GM21529 (cell line): ENCODE measurements around the gene SPTA1.

Source experiments
- ATAC-seq: cut with Tn5 transposase; IDR thresholded peaks from one replicate; pipeline ENCODE4 v1.9.1; 2021; ENCODE audit not compliant: unreplicated experiment

Gene SPTA1

GRCh38 chr1:158687037-158687436 is 522 bp upstream of the SPTA1 start:
- no peak for ATAC-seq

GRCh38 chr1:158685085-158685484 is 1.4 kb downstream of the SPTA1 start:
- ATAC-seq = no peak

GRCh38 chr1:158681606-158682005 is 4.9 kb downstream of the SPTA1 start:
- ATAC-seq = no peak

DNA sequence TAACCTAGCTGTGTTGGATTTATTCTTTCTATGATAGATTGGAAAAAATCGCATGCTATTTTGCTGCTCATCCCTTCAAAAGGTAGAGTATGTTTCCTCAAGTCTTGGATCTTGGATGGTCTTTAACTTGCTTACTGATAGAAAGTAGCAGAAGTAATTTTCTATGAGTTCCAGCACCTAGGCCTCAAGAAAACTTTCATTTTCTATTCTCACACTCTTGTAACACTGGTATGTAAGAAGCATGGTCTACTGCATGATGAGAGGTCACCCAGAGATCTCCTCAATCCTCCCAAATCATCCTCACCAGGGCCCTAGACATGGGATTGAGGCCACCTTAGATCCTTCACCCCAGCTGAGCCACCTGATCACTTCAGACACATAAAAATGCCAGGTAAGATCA is 7.2 kb downstream of the SPTA1 start:
- ATAC-seq = no peak

DNA sequence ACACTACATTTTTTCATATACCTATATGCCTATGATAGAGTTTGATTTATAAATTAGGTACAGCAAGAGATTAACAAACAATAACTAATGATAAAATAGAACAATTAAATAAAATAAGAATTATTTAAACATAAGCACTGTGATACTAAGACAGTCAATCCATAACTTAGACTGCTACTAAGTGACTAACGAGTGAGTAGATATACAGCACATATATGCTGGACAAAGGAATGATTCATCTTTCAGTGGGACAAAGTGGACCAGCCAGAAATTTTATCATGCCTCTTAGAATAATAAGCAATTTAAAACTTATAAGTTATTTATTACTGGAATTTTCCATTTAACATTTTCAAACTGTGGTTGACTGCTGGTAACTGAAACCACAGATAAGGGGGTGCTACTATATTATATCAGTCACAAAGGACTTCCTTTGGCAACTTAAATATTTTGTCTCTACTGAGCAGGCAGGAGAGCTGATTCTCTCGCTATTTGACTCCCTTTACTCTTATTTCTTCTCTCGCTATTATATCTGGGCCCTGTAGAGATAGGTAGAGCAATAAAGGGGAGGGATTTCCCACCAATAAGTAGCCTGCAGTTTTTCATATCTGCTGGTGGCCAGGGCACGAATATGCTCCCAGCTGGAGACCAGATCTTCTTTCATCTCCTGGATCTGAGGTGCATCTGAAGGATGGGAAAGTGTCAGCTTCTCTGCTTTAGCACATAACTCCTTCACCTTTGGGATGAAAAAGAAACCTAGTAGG is 10.8 kb downstream of the SPTA1 start:
- ATAC-seq = no peak

GRCh38 chr1:158674302-158674701 is 12.2 kb downstream of the SPTA1 start:
- ATAC-seq = no peak

DNA sequence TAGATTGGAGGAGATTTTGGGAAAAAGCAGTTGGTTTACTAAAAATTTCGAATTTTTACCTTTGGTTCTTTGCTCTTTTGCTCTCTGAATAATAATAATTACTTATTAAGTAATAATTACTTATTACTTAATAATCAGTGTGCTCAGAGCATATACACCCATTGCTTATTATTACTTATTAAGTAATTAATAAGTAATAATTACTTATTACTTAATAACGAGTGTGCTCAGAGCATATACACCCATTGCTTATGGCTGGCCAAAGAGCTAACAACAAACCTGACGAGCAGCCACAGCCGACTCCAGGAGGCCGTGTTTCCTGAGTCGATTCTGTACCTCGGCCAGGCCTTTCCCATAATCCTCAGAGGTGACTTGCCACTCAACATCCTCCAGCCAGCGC is 20.5 kb downstream of the SPTA1 start:
- ATAC-seq = no peak

GRCh38 chr1:158654571-158654970 is 31.9 kb downstream of the SPTA1 start:
- no peak for ATAC-seq

GRCh38 chr1:158654086-158654485 is 32.4 kb downstream of the SPTA1 start:
- no peak for ATAC-seq

GRCh38 chr1:158652721-158653334 is 33.7 kb downstream of the SPTA1 start:
- ATAC-seq = no peak

- no peak for ATAC-seq
Measured at GRCh38 chr1:158649052-158649451, 37.5 kb downstream of the SPTA1 start.

GRCh38 chr1:158646465-158646864 is 40.0 kb downstream of the SPTA1 start:
- ATAC-seq = no peak

GRCh38 chr1:158644449-158644848 is 42.1 kb downstream of the SPTA1 start:
- no peak for ATAC-seq

GRCh38 chr1:158638904-158639303 is 47.6 kb downstream of the SPTA1 start:
- ATAC-seq = no peak

DNA sequence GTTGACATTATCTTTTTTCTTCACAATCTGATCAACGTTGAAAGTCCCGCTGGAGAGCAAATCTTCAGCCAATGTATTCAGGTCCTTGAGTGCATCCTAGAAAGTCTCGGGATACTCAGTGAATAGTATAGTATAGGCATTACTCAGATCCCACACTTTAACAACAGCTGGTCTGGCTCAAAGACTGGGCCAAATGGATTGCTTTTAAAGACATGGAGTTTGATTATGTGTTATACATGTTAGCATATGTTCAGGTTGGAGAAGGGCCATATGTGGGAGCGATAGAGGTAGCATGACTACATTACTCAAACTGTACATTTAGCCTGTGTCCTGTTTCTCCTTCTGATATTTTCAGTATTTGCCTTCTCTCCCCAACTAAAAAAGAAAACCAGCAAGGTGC is 48.4 kb downstream of the SPTA1 start:
- no peak for ATAC-seq

- ATAC-seq = no peak
Measured at GRCh38 chr1:158613764-158614163, 72.8 kb downstream of the SPTA1 start.

DNA sequence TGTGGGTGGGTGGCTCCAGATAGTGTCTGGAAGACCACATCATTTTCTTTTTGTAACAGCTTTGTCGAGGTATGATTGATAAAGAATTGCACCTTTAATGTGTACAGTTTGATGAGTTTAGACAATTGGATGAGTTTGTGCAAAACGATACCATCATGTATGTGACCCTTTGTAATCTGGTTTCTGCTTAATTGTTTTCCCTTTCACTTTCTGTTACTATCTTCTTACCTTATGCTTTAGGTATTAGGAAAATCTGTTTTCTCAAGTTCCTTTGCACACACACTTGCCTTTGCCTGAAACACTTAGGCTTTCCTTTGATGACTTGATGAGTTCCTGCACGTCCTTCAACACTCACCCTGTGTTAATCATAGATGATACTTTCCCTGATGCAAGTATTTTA is 74.6 kb downstream of the SPTA1 start:
- no peak for ATAC-seq

DNA sequence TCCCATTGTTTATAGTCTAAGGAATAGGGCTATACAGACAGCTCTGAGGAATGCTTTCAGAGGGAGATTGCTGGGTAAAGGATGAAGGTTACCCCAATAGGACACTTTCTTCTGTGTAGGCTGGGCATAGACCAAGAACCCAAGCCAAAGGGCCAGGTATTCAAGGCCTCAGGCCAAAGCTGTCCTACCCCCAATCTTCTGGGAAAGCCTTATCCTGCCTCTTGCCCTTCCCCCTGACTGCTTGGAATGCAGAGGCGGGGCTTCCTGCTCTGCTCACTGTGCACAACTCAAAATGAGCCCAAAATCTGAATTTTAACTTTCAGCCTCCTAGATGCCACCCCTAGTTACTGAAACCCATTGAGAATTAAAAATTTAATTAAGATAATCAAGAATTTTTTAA is 79.2 kb downstream of the SPTA1 start:
- ATAC-seq = no peak

DNA sequence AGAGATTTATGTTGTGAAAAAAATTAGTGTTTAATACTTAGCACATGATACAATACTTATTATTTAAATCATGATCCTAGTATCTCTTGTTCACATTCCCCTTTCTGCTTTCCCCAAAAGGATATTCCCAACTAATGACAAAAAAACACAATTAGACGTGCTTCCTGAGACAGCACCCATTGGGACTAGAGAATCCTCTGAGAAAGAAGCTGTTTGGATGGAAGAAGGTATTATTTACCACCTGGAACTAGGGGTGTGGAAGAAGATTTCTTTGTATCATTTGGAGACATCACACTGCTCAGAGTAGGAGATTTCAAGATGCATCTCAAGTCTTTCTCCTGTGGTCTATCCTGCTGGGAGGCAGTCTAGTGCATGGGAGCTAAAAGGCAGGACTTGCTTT is 81.5 kb downstream of the SPTA1 start, which contains the start of gene OR10Z1:
Gene OR10Z1 (plus strand): TSS at position 301 of the 400 bp plus-strand sequence. CDS start 1,171 bp downstream, outside the sequence.
- ATAC-seq = no peak

DNA sequence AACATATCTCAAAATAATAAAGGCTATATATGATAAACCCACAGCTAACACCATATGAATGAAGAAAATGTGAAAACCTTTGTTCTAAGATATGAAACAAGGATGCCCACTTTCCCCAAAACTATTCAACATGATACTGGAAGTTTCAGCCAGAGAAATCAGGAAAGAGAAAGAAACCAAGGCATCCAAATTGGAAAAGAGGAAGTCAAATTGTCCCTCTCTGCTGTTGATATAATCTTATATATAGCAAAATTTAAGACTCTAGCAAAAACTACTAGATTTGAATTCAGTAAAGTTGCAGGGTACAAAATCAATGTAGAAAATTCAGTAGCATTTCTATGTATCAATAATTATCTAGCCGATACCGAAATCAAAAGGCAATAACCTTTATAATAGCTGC is 85.8 kb downstream of the SPTA1 start:
- no peak for ATAC-seq

DNA sequence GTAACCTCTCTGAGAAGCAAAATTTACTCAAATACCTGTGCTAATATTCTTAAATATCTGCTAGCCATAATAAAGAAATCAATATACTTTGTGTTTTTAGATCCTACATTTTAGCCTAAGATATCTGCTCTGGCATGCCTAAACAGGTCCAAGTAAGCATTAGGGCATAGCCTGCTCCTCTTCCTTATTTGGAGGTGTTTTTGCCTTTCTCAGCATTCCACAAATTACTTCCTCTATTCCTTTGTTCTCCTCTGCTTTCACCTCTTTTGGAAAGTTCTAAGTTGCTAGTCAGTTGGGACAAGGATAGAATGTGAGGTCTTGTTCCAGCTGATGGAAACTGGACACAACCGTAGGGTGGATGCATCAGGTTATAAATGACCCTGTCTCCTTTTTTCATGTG is 99.6 kb downstream of the SPTA1 start:
- ATAC-seq = no peak

GRCh38 chr1:158583962-158584361 is 102.6 kb downstream of the SPTA1 start:
- ATAC-seq = no peak

DNA sequence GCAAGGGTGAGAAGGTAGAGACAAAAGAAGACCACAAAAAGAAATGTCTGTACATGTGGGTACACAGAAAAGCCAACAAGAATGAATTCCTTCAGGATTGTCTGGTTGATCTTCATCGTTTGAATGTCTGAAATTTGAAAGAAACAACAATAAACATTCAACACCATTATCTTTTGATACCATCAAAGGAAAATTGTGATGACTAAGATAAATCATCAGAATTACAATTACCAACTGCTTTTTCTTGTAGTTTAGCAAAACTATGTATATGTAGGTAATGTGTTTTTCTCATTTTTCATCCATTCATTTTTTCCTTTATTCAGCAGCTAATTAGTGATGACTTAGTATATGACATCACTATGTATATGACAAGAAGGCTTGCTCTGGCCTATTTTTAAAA is 106.8 kb downstream of the SPTA1 start, which contains the start of gene OR10X1:
Gene OR10X1 (minus strand): TSS at position 167 of the 400 bp plus-strand sequence. CDS start 0 bp downstream, at position 167.
- no peak for ATAC-seq
